Activated CD8-positive, alpha-beta T cell treated with anti-CD3 and anti-CD28 coated beads for 36 hours (primary cell): ENCODE measurements around the gene PTGR3. TPM values are rescaled to one million over a fixed set of nuclear protein-coding genes. Genes with fewer than 3 reads are reported as not detected.

Experiments used
- ATAC-seq: fragments of 200-7000 bp; cut with Tn5 transposase; one replicate; pipeline ENCODE4 v1.10.0; 2021; ENCODE audit warnings: mild to moderate bottlenecking, moderate library complexity
- CTCF ChIA-PET: fragments of 350-600 bp; sonication (Branson Sonifier 250); formaldehyde crosslinking; loops from one replicate; lab custom pipeline; 2021; ENCODE audit warnings: antibody characterized with exemption; lab: Charles Lee
- POLR2A ChIA-PET: fragments of 350-600 bp; sonication (Branson Sonifier 250); formaldehyde crosslinking; loops from one replicate; lab custom pipeline; 2021; ENCODE audit warnings: antibody characterized with exemption; lab: Charles Lee
- DNase-seq: peaks from one replicate; pipeline ENCODE4 v3.0.0-alpha.2; 2020
- H3K27ac Mint-ChIP-seq: one replicate; pipeline ENCODE4 v1.8.0; 2021; ENCODE audit warnings: mild to moderate bottlenecking, mixed read lengths
- H3K27me3 Mint-ChIP-seq: one replicate; pipeline ENCODE4 v1.8.0; 2021; ENCODE audit warnings: mixed read lengths
- H3K36me3 Mint-ChIP-seq: one replicate; pipeline ENCODE4 v1.8.0; 2021; ENCODE audit warnings: low read depth, mixed read lengths
- H3K4me1 Mint-ChIP-seq: one replicate; pipeline ENCODE4 v1.8.0; 2021; ENCODE audit warnings: low read depth, mixed read lengths
- H3K4me3 Mint-ChIP-seq: one replicate; pipeline ENCODE4 v1.8.0; 2021; ENCODE audit warnings: mild to moderate bottlenecking, moderate library complexity, mixed read lengths
- H3K9me3 Mint-ChIP-seq: one replicate; pipeline ENCODE4 v1.8.0; 2021; ENCODE audit warnings: mixed read lengths
- CTCF ChIP-seq: fragments of 200-600 bp; IDR thresholded peaks from one replicate; pipeline ENCODE4 v1.8.0; 2022; ENCODE audit warnings: antibody characterized with exemption, mild to moderate bottlenecking
- intact Hi-C: fragments of 100-400 bp; cut with micrococcal nuclease; formaldehyde crosslinking; loops from one replicate; pipeline ENCODE4 v1.10.0; 2022
- total RNA-seq, 2 experiments: library from RNA; stranded (reverse); gene quantifications; one replicate each; pipeline ENCODE4 v1.2.3, GENCODE V29; 2021

The PTGR3 gene
- total RNA-seq, 2 experiments from 2014 or later = 20.0 to 21.1 TPM

DNA sequence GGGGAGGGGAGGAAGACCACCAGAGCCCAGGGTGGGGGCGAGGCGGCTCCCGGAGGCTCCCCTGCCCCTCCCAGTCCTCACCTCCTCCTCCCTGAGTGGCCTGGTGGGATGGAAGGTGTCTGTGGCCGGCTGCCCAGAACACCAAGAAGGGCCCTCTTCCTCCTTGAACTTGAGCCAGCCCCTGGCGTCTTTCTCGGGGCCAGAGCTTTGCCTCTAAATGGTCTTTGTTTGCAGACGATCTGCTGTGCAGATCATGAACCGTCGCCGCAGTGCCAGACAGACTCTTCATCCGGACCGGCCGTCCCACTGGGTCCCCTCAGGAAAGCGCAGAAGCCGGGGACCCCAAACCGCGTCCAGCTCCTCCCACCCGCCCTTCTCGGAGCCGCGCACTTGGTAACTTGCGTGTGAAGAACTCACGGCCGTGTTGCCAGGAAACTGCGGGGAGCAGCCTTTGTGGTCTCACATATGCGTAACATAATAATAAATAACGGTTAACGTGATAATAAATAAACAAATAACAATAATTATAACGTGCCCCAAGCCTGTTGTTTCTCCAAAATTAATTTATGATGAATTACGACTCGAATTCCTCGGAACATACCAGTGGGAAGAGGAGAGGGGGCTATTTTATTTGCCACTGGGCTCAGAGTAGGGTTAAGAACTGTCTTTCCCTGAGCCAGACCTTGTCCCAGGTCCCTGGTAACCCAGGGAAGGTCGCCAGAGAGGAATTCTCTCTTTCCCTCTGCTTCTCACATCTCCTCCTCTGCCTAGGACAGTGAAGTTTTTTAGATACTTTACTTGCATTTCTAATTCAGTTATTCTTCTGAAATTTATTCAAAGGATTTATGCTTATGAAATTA, 41.0 kb downstream of the PTGR3 start:
- no peaks in the 10 kb centered on the region for H3K4me1 Mint-ChIP-seq
- POLR2A ChIA-PET = no interaction called here
- H3K27me3 Mint-ChIP-seq = no peaks in the 10 kb centered on the region
- no peaks in the 10 kb centered on the region for H3K9me3 Mint-ChIP-seq
- DNase-seq (no peak), ATAC-seq (no peak)
- no peak for TF ChIP-seq CTCF
- H3K27ac Mint-ChIP-seq = no peak overlapping the region
- H3K36me3 Mint-ChIP-seq = no peaks in the 10 kb centered on the region
- CTCF ChIA-PET = interaction anchor here (1.1 kb wide), 1 partner anchor 510 kb away, joined by 3 read pairs; no protein-coding TSS in a partner anchor
- no peak overlapping the region for H3K4me3 Mint-ChIP-seq
- intact Hi-C loops = no loop called here

- no peaks in the 10 kb centered on the region for H3K27me3 Mint-ChIP-seq
- no peak overlapping the region for H3K27ac Mint-ChIP-seq
- ATAC-seq (no peak), DNase-seq (no peak)
- no peak for TF ChIP-seq CTCF
- no peak overlapping the region for H3K4me3 Mint-ChIP-seq
- H3K9me3 Mint-ChIP-seq = no peaks in the 10 kb centered on the region
- CTCF ChIA-PET = interaction anchor here (1.1 kb wide), 1 partner anchor 509 kb away, joined by 3 read pairs; no protein-coding TSS in a partner anchor
- intact Hi-C loops = no loop called here
- H3K4me1 Mint-ChIP-seq = no peaks in the 10 kb centered on the region
- no peaks in the 10 kb centered on the region for H3K36me3 Mint-ChIP-seq
- POLR2A ChIA-PET = no interaction called here
Observed at GRCh38 chr18:75167137-75167536, 41.8 kb downstream of the PTGR3 start.

DNA sequence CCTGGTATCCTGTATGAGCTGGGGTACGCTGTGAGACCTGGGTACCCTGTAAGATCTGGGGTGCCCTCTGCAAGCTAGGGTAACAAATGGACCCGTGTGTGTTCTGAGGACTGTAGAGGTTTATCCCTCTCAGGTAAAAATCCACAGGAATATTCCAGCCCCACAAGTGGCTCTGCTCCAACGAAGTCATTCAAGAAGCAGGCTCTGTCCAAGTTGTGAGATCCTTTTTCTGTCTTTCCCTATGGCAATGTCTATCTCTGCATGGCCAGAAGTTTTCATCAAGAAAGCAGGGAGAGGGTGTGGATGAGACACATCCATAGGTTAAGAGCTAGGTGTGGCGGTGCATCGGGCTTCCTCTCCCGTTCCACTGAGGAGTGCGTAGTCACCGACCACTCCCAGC, 43.0 kb downstream of the PTGR3 start:
- H3K9me3 Mint-ChIP-seq = no peaks in the 10 kb centered on the region
- TF ChIP-seq CTCF = no peak
- POLR2A ChIA-PET = no interaction called here
- no peaks in the 10 kb centered on the region for H3K27me3 Mint-ChIP-seq
- intact Hi-C loops = no loop called here
- peaks cover 9% of the 10 kb centered on the region for H3K4me1 Mint-ChIP-seq
- ATAC-seq (no peak), DNase-seq (no peak)
- H3K4me3 Mint-ChIP-seq = no peak overlapping the region
- CTCF ChIA-PET = no interaction called here
- H3K36me3 Mint-ChIP-seq = no peaks in the 10 kb centered on the region
- no peak overlapping the region for H3K27ac Mint-ChIP-seq

DNA sequence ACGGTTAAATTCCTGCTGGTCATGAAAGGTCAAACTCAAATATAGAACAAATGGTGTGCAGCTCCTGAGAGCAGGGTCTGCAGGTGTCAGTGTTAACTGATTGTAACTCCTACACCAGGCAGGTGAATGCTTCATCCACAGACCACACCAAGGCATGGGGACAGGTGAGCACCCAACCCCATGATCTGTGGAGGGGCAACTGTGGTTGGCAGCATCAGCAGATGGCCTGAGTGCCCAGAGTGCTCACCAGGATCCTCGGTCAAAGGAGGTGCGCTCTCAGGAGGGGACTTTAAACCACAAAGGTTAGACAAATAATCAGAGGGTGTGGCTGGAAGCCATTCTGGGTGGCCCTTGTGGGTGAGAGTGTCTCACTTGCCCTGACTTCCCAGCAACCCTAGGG, 44.5 kb downstream of the PTGR3 start:
- H3K36me3 Mint-ChIP-seq = no peaks in the 10 kb centered on the region
- ChIA-PET POLR2A (no interaction called here), CTCF (no interaction called here)
- no peak overlapping the region for H3K27ac Mint-ChIP-seq
- peaks cover 9% of the 10 kb centered on the region for H3K4me1 Mint-ChIP-seq
- intact Hi-C loops = no loop called here
- TF ChIP-seq CTCF = no peak
- H3K4me3 Mint-ChIP-seq = no peak overlapping the region
- H3K27me3 Mint-ChIP-seq = no peaks in the 10 kb centered on the region
- ATAC-seq (no peak), DNase-seq (no peak)
- no peaks in the 10 kb centered on the region for H3K9me3 Mint-ChIP-seq

DNA sequence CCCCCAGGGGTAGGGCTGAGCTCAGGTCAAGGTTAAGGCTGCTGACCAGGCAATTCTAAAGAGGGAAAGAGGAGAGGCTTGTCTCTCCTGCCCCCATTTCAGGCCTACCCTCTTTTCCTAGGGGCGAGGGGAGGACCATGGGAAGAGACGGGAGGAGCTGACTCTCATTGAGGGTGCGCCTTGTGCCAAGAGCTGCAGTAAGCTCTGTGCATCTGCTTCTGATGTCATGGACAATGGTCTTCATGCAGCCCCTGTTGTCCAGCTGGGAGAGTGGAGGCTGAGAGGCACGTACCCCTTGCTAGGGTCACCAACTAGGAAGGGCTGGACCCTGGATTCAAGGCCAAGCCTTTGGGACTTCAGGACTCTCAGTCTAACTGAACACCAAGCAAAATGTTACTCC, 45.2 kb downstream of the PTGR3 start:
- Mint-ChIP-seq H3K9me3 (no peaks in the 10 kb centered on the region), H3K4me3 (no peak overlapping the region), H3K27me3 (no peaks in the 10 kb centered on the region), H3K27ac (no peak overlapping the region), H3K36me3 (no peaks in the 10 kb centered on the region), H3K4me1 (peaks cover 9% of the 10 kb centered on the region)
- intact Hi-C loops = no loop called here
- ATAC-seq (no peak), DNase-seq (no peak)
- ChIA-PET POLR2A (no interaction called here), CTCF (no interaction called here)
- TF ChIP-seq CTCF = no peak
